Non-pigmented ciliary epithelial cell (primary cell): ENCODE results near the gene SEPTIN3.

Source experiments
- DNase-seq: peaks from one replicate; pipeline ENCODE4 v3.0.0-alpha.2; 2010; ENCODE audit warnings: low read depth

Gene SEPTIN3

GRCh38 chr22:41969110-41969646, at the start of gene SEPTIN3:
TSS of gene SEPTIN3 (plus strand) at chr22:41969443. CDS start at chr22:41971493, 2,050 bp downstream.
- no peak for DNase-seq

DNA sequence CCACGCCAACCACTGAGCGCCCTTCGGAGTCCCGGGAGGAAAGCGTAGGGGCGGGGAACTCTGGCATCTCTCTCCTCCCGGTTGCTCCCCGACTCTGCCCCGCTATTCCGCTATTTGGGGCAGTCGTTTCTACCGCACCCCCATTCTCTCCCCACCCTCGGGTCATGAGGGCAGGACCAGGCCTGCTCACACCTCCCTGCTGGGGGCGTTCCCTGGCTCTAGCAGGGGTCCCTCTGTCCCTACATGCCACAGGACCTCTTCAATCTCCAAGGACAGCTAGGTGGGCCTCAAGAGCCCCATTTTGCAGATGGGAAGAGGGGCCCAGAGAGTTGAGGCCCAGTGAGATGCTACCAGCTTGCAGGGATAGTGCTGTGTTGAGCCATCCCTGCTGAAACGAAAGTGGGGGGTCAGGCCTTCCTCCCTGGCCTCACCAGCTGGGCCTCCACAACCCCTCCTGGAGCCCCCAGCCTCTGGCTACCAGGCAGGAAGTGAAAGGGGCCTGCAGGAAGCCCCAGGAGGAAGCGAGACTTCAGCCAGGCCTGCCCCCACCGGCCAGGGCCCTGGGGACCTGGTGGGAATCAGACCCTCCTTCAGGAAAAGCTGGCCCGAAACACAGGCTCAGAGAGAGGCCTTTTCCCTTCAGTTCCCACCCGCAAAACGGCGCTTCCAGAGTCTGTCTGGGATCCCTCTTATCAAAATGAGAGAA, 48.8 kb upstream of the SEPTIN3 start:
- DNase-seq: no peak

DNA sequence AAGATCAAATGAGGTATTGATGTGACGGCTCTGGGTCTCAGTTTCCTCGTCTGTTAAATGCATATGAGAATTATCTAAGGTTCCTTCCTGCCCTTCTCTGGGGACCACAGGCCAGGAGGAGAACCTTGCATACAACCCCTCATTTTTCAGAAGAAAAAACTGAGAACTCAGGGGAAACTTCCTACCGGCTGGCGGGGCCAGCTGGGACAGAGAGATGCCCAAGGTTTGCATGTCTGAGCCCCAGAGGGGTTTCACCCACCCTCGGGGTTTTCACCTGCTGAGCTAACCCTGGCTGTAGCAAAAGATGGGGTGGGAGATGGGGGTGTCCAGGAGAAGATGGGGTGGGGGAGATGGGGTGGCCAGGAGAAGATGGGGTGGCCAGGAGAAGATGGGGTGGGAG, 46.9 kb upstream of the SEPTIN3 start:
- DNase-seq: no peak

DNA sequence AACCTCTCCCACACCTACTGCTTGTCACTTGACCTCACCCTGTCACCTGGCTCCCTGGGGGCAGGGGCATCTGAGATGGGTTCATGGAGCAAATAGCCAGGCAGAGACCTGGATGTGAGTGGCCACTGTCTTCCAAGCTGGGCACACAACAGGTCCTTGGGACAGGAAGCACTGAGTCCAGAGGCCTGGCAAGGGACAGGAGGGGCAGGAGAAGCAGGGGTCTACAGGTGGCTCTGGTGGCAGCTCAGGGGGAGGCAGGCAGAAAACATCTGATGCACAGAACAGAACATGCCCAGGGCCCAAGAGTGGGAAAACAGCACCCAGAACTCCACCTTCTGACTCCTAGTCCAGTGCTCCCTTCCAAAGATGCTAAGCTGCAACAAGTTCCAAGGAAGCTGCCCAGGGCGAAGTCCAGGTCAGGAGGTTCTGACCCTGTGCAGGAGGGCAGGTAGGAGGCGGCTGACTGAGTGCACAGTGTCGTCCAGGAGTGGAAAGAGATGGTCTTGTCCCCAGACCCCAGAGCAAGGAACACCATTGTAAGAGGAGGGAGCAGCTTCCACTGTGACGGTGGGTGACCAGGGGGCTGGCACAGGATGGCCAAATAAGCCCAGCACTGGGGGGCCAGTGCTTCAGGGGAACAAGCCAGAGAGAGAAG, 46.2 kb upstream of the SEPTIN3 start:
- DNase-seq: no peak

GRCh38 chr22:41923595-41924276, 45.5 kb upstream of the SEPTIN3 start:
- DNase-seq: no peak

- no peak for DNase-seq
Observed at GRCh38 chr22:41925783-41926460, 43.3 kb upstream of the SEPTIN3 start.

- DNase-seq: no peak
Observed at GRCh38 chr22:41927813-41928212, 41.4 kb upstream of the SEPTIN3 start.

GRCh38 chr22:41928593-41929417, 40.4 kb upstream of the SEPTIN3 start:
- no peak for DNase-seq

DNA sequence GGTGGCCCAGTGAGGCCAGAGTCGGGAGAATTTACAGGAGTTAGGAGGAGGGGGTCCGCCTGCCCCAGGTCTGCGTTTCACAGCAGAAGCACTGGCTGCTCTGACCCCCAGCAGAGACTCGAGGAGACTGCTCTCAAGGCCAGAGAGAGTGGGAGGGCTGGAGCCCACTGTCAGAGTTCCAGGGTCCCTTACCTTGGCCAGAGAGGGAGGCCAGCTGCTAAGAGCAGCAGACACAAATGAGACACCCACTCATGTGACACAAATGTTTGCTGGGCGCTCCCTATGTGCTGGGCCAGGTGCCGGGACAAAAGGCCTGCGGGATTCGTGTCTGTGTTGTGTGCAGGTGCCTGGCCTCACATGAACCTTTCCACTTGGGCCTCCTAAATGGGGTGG, 39.8 kb upstream of the SEPTIN3 start:
- no peak for DNase-seq

DNA sequence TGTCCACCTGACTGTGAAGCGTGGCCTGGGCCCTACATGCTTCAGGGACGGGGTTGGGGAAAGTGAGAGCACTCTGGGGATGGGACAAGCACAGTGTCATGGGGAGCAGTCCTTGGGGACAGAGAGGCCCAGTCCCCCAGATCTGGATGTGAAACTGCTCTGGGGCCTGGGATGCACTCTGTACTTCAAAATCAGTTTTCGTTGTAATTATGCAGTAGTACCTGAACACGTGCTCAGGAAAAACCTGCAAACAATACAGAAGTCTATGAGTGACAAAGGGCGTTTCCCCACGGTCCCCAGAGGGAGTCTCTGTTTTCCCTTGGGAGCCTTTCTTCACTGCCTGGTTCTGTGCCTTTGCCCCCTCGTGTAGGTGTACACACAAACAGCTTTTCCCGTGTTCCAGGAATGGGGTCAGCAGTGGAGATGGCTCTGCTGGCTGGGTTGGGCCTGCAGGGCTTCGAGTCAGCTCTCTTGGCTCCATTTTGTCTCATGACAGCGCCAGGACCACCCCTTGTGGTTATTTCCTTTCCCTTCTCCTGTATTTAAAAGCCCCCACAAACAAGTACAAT, 37.5 kb upstream of the SEPTIN3 start:
- DNase-seq: no peak

- no peak for DNase-seq
Observed at GRCh38 chr22:41932353-41932752, 36.9 kb upstream of the SEPTIN3 start.

DNA sequence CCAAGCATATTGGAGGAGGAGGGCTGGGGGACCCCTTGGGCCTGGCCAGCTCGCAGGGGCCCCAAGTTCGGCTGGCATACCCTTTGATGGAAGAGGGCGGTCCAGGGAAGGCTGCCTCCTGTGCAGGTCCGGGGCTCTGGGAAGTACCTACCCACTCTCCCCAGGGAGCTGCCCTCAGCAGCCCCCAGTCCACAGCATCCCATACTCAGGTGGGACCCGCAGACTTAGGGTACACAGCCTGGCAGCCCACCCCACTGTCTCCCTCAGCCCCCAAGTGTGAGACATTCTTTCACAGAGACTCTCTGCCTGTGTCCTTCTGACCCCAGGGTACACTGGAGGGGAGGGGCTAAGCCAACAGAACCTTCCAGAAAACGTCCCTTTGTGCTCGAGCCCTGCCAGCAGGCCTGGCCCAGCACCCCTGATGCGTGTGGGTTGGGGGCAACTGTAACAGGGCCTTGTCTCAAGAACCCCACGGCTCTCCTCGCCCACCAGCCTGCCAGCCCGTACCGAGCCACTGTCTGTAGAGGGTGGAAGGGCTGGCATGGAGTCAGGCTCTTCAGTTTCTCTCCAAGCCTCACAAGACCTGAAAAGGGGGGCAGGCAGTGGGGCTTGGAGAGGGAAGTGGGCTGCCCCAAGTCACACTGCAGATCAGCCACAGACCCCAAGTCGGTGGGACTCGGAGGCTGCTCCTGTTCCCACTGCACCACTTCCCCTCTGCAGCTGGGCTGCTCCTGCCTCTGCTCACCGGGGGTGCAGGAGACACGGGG, 35.6 kb upstream of the SEPTIN3 start:
- DNase-seq: no peak

DNA sequence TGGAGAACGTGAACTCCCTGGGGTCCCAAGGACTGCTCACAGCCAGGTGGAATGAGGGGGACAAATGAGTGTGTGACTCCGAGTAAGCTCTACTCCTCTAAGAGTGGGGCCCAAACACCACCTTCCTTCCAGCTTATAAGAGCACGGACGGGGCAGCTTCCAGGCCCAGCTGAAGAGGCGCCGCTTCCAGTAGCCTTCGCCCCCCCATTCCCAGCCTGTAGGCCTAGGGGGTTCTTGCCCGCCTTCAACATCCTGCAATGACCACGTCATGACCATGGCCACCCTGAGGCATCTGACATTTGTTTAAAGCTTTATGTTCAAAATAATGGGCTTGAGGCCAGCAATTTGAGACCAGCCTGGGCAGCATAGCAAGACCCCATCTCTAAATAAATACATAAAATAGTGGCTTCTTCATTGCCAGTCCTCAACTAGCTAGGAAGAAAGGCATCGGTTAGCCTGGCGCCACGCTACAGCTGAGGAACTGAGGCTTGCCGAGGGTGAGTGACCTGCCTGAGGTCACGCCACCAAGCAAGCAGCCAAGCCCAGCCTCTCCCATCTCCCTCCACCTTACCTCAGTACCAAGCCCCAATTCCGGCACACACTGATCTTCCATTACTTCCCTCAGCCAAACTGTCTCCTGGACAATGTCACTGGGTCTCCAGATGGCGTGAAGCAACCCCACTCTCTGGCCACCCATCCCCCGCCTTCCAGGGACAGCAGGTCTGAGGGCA, 34.8 kb upstream of the SEPTIN3 start:
- no peak for DNase-seq

- no peak for DNase-seq
Observed at GRCh38 chr22:41935015-41935351, 34.3 kb upstream of the SEPTIN3 start.

DNA sequence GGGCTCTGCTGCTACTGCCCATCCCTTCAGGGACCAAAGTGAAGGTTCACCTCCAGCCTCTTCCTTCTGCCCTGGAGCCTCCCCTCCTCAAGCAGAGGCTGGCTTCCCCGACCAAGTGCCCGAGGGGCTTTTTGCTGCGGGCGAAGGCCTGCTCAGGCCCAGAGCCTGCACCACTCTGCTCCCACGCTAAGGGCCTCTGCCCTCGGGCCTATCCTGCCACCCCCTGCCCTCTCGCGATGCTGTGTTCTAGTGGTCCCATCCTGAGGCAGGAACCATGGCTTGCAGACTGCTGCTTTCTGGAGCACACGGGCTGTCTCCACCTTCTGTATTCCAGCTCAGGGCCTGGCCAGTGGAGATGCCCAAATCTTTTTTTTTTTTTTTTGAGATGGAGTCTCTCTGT, 33.7 kb upstream of the SEPTIN3 start:
- DNase-seq: no peak

GRCh38 chr22:41936894-41937169, 32.4 kb upstream of the SEPTIN3 start:
- DNase-seq: no peak

GRCh38 chr22:41939981-41940831, 29.0 kb upstream of the SEPTIN3 start:
- DNase-seq: no peak

DNA sequence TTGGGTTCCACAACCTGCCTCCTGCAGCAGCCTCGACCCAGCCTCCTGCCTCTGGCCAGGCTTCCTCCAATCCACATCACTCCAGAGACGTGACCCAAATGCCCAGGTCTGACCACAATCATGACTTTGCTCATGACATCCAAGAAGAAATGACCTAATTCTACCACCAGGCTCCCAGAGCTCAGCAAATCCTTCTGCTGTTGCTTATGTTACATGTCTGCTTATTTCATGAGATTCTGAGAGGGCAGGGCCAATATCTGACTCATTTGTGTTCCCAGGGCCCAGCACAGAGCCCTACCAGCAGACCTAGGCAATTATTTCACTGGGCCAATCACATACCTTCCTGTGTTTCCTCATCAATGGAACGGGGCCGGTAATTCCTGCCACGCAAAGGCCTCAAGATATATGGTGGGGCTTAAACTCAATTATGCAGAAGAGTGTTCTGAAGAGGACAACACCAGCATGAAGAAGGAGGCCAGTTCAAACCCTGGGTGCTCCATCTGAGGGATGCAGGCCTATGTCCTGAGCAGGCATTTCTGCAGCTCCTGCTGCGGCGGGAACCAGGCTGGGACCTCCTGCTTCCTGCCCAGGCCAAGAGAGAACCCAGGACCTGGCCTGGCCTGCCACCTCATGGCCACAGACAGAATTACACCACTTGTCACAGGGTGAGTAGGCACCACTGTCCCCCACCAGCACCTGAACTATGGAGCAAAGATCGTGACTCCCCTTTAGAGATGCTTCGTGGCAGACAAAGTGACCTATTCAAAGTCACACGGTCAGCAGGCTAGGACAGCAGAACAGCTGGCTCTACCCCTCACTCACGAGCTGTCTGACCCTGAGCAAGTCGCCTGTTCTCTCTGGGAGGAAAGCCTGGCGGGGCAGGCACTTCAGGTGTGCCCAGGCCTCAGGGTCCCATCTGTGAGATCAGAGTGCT, 28.1 kb upstream of the SEPTIN3 start:
- DNase-seq: peak; percentile 44
